ENCODE data around the gene GARRE1. TPM values are rescaled to one million over a fixed set of nuclear protein-coding genes. Genes with fewer than 3 reads are reported as not detected.

Gene GARRE1
- total and polyA plus RNA-seq, 2 donors (not counting 3 experiments of a cell fraction or from before 2014, with no cell fraction given): 39.2 to 46.8 TPM

DNA sequence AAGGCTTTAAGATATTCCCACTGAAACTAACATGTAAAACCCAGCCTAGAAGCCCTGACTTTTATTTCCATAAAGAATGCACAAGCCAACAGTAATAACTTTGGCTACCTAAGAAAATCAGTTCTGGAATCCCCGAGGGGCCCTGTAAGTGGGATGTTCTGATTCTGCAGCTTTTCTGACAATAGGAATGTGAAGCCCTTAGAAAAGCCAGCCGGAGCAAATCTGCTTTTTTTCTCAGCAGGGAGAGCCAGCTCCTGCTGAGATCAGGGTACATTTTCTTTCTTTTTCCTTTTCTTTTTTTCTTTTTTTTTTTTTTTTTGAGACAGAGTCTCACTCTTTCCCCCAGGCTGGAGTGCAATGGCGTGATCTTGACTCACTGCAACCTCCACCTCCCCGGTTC is 8.0 kb upstream of the GARRE1 start:
- no peak overlapping the region for H3K27ac ChIP-seq (ENCODE audit: insufficient read depth, low read depth, low read length)
- TF ChIP-seq JUN (IDR thresholded peaks at IDR 0.05; ENCODE audit: borderline replicate concordance, insufficient read depth, insufficient read length, low read depth): no peak
- no peak for TF ChIP-seq EZH2 (IDR thresholded peaks at IDR 0.05; ENCODE audit: borderline replicate concordance, low read depth, low read length, severe bottlenecking)
- TF ChIP-seq, protein P1, sequence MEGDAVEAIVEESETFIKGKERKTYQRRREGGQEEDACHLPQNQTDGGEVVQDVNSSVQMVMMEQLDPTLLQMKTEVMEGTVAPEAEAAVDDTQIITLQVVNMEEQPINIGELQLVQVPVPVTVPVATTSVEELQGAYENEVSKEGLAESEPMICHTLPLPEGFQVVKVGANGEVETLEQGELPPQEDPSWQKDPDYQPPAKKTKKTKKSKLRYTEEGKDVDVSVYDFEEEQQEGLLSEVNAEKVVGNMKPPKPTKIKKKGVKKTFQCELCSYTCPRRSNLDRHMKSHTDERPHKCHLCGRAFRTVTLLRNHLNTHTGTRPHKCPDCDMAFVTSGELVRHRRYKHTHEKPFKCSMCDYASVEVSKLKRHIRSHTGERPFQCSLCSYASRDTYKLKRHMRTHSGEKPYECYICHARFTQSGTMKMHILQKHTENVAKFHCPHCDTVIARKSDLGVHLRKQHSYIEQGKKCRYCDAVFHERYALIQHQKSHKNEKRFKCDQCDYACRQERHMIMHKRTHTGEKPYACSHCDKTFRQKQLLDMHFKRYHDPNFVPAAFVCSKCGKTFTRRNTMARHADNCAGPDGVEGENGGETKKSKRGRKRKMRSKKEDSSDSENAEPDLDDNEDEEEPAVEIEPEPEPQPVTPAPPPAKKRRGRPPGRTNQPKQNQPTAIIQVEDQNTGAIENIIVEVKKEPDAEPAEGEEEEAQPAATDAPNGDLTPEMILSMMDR (IDR thresholded peaks at IDR 0.05; ENCODE audit: extremely low read depth in 1 of 2, insufficient read depth in 1 of 2, low read depth in 1 of 2, low read length in 2 of 2): no peak
- TF ChIP-seq, protein P2, sequence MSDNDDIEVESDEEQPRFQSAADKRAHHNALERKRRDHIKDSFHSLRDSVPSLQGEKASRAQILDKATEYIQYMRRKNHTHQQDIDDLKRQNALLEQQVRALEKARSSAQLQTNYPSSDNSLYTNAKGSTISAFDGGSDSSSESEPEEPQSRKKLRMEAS (IDR thresholded peaks at IDR 0.05; ENCODE audit: insufficient read depth, insufficient read length): no peak
- TF ChIP-seq FOS (IDR thresholded peaks at IDR 0.05; ENCODE audit: borderline replicate concordance, insufficient read depth, low read length): no peak
- TF ChIP-seq POLR2AphosphoS5 (IDR thresholded peaks at IDR 0.05; ENCODE audit: insufficient read depth, low read depth, low read length): no peak
- no peak for TF ChIP-seq POLR2A (IDR thresholded peaks at IDR 0.05; ENCODE audit: low read depth, low read length)
- H4K20me1 ChIP-seq (replicated peaks; ENCODE audit: control insufficient read depth, extremely low read depth, insufficient read depth, low read length): no peaks in the 10 kb centered on the region
- POLR2A ChIA-PET: no interaction called here
- H2AFZ ChIP-seq (ENCODE audit: low read depth, low read length): no peak overlapping the region
- no peak overlapping the region for H3K4me2 ChIP-seq (ENCODE audit: insufficient read depth, low read length)
- H3K36me3 ChIP-seq (ENCODE audit: control insufficient read depth in 2 of 2, extremely low read depth in 1 of 2, insufficient read depth in 2 of 2, low read length in 2 of 2): no peaks in the 10 kb centered on the region
- DNase-seq (ENCODE audit: low read depth, low spot score) (no peak), FAIRE-seq (no peak)
- no peaks in the 10 kb centered on the region for H3K27me3 ChIP-seq (ENCODE audit: control insufficient read depth in 2 of 2, insufficient read depth in 2 of 2, low read length in 2 of 2)
- no peaks in the 10 kb centered on the region for H3K9me1 ChIP-seq (replicated peaks; ENCODE audit: control insufficient read depth, extremely low read depth, insufficient read depth, low read length)
- no peaks in the 10 kb centered on the region for H3K9me3 ChIP-seq (replicated peaks; ENCODE audit: control insufficient read depth, insufficient read depth, low read length)
- CTCF ChIA-PET: interaction anchor here (1.6 kb wide), 1 partner anchor 99 kb away, joined by 4 read pairs; no protein-coding TSS in a partner anchor
- intact Hi-C loops (cut with micrococcal nuclease) (no loop called here), dilution Hi-C loops (cut with MboI; ENCODE audit: extremely low pct_ligation_motif_present, low sequenced_read_pairs) (no loop called here)
- H3K79me2 ChIP-seq (ENCODE audit: control insufficient read depth, insufficient read depth, low read length): no peaks in the 10 kb centered on the region
- H3K4me1 ChIP-seq (ENCODE audit: control insufficient read depth, extremely low read depth, insufficient read depth, low read length): no peaks in the 10 kb centered on the region
- no TSS peak for BruUV-seq (replicated peaks)
- H3K4me3 ChIP-seq (replicated peaks in 1 of 3; ENCODE audit: insufficient read depth in 1 of 3, low read depth in 1 of 3, low read length in 3 of 3): no peak overlapping the region
- no peak overlapping the region for H3K9ac ChIP-seq (replicated peaks; ENCODE audit: extremely low read depth, insufficient read depth, low read length)
